IMR-90 (cell line): ENCODE results near the gene CR1L. TPM values are rescaled to one million over a fixed set of nuclear protein-coding genes. Genes with fewer than 3 reads are reported as not detected.

ENCODE experiments used
- ATAC-seq: fragments of 200-7000 bp; cut with Tn5 transposase; 2 replicates; pipeline ENCODE4 v1.9.1; 2020; ENCODE audit warnings: low read depth, mild to moderate bottlenecking, moderate library complexity
- BruUV-seq: library from RNA; stranded (reverse); fragments of 400-500 nt; replicated peaks from 2 replicates; lab custom pipeline; 2021; lab: Mats Ljungman, UMichigan
- CTCF ChIA-PET: fragments of 300-600 bp; formaldehyde crosslinking; extraction: SDS; loops from one replicate; lab custom pipeline; 2021; ENCODE audit warnings: antibody characterized with exemption; lab: Yijun Ruan, JAX
- POLR2A ChIA-PET: fragments of 300-600 bp; sonication (Branson Sonifier 250); formaldehyde crosslinking; loops from one replicate; lab custom pipeline; 2022; ENCODE audit warnings: antibody characterized with exemption; ENCODE audit not compliant: unreplicated experiment; lab: Charles Lee
- DNase-seq: peaks from one replicate; pipeline ENCODE4 v3.0.0; 2013
- H2AFZ ChIP-seq: replicated peaks from 2 replicates; pipeline ENCODE3; 2013; ENCODE audit warnings: low read length, mild to moderate bottlenecking; ENCODE audit not compliant: poor library complexity
- H2AK5ac ChIP-seq: 2 replicates; pipeline ENCODE4 v1.6.1; 2013; ENCODE audit warnings: low read depth, low read length, inconsistent platforms
- H2AK9ac ChIP-seq: replicated peaks from 2 replicates; pipeline ENCODE3; 2013; ENCODE audit warnings: mild to moderate bottlenecking, low read depth, low read length, moderate library complexity; ENCODE audit not compliant: poor library complexity
- H2BK120ac ChIP-seq: 2 replicates; pipeline ENCODE4 v1.6.1; 2013; ENCODE audit warnings: low read depth, low read length, inconsistent platforms
- H2BK15ac ChIP-seq: 3 replicates; pipeline ENCODE4 v1.6.1; 2013; ENCODE audit warnings: low read depth, low read length, inconsistent platforms
- H2BK20ac ChIP-seq: 2 replicates; pipeline ENCODE4 v1.6.1; 2013; ENCODE audit warnings: low read depth, mild to moderate bottlenecking, inconsistent platforms, low read length, moderate library complexity
- H2BK5ac ChIP-seq: 2 replicates; pipeline ENCODE4 v1.6.1; 2013; ENCODE audit warnings: mild to moderate bottlenecking, low read depth, low read length, inconsistent platforms; ENCODE audit not compliant: poor library complexity, severe bottlenecking
- H3K14ac ChIP-seq: replicated peaks from 2 replicates; pipeline ENCODE4 v1.6.1; 2013; ENCODE audit warnings: low read depth, low read length, inconsistent platforms
- H3K18ac ChIP-seq: 2 replicates; pipeline ENCODE4 v1.6.1; 2013; ENCODE audit warnings: low read depth, low read length, control low read depth
- H3K23ac ChIP-seq: 2 replicates; pipeline ENCODE4 v1.6.1; 2013; ENCODE audit warnings: low read depth, low read length, inconsistent platforms
- H3K27ac ChIP-seq: 2 replicates; pipeline ENCODE4 v1.5.1; 2013; ENCODE audit warnings: mild to moderate bottlenecking, control low read depth, low read length; ENCODE audit not compliant: insufficient read depth
- H3K27me3 ChIP-seq: 2 replicates; pipeline ENCODE4 v1.6.1; 2013; ENCODE audit warnings: low read length; ENCODE audit not compliant: control insufficient read depth, insufficient read depth
- H3K36me3 ChIP-seq: 2 replicates; pipeline ENCODE4 v1.6.1; 2013; ENCODE audit warnings: low read length, mixed read lengths; ENCODE audit not compliant: control insufficient read depth, insufficient read depth
- H3K4ac ChIP-seq: 2 replicates; pipeline ENCODE4 v1.6.1; 2013; ENCODE audit warnings: low read depth, low read length, inconsistent platforms
- H3K4me1 ChIP-seq: 2 replicates; pipeline ENCODE4 v1.6.1; 2013; ENCODE audit warnings: low read length, mixed read lengths; ENCODE audit not compliant: control insufficient read depth, insufficient read depth
- H3K4me2 ChIP-seq: 2 replicates; pipeline ENCODE4 v1.6.1; 2013; ENCODE audit warnings: low read depth, mild to moderate bottlenecking, control low read depth, low read length, moderate library complexity
- H3K4me3 ChIP-seq: 2 replicates; pipeline ENCODE4 v1.5.1; 2013; ENCODE audit warnings: low read depth, mild to moderate bottlenecking, control low read depth, low read length, moderate library complexity; ENCODE audit not compliant: insufficient read depth
- H3K56ac ChIP-seq: 2 replicates; pipeline ENCODE4 v1.6.1; 2013; ENCODE audit warnings: low read length, inconsistent platforms; ENCODE audit not compliant: insufficient read depth; ENCODE audit errors: extremely low read depth
- H3K79me1 ChIP-seq, 2 experiments: 2 replicates each; pipeline ENCODE4 v1.6.1; 2013; ENCODE audit warnings: low read length in 2 of 2, inconsistent platforms in 1 of 2, low read depth in 1 of 2
- H3K9ac ChIP-seq: 2 replicates; pipeline ENCODE4 v1.6.1; 2013; ENCODE audit warnings: low read depth, low read length, control low read depth
- H3K9me1 ChIP-seq: 2 replicates; pipeline ENCODE4 v1.6.1; 2013; ENCODE audit warnings: low read length, inconsistent platforms; ENCODE audit not compliant: insufficient read depth
- H3K9me3 ChIP-seq: 2 replicates; pipeline ENCODE4 v1.6.1; 2013; ENCODE audit warnings: low read length; ENCODE audit not compliant: control insufficient read depth, insufficient read depth
- H4K20me1 ChIP-seq: 2 replicates; pipeline ENCODE4 v1.6.1; 2013; ENCODE audit warnings: low read length, inconsistent platforms; ENCODE audit not compliant: insufficient read depth
- H4K5ac ChIP-seq: 2 replicates; pipeline ENCODE4 v1.6.1; 2013; ENCODE audit warnings: mild to moderate bottlenecking, low read depth, low read length, control low read depth
- H4K8ac ChIP-seq, 2 experiments: 2 replicates each; pipeline ENCODE4 v1.6.1; 2013; ENCODE audit warnings: low read depth in 2 of 2, low read length in 2 of 2, control low read depth in 1 of 2, inconsistent platforms in 1 of 2
- H4K91ac ChIP-seq: 2 replicates; pipeline ENCODE4 v1.6.1; 2013; ENCODE audit warnings: low read depth, low read length, inconsistent platforms; ENCODE audit not compliant: insufficient read depth
- BHLHE40 ChIP-seq: fragments of 150-350 bp; IDR thresholded peaks from 2 replicates; pipeline ENCODE4 v1.6.1; 2016; ENCODE audit warnings: mild to moderate bottlenecking, low read depth, low read length
- CEBPB ChIP-seq: IDR thresholded peaks from 2 replicates; pipeline ENCODE4 v1.6.1; 2012; ENCODE audit warnings: low read depth, low read length, improper control_type of control experiment
- CHD1 ChIP-seq: IDR thresholded peaks from 2 replicates; pipeline ENCODE4 v1.6.1; 2012; ENCODE audit warnings: low read depth, low read length, improper control_type of control experiment
- FOS ChIP-seq: fragments of 150-350 bp; IDR thresholded peaks from 2 replicates; pipeline ENCODE4 v1.6.1; 2016; ENCODE audit warnings: low read depth, low read length
- MAFK ChIP-seq: IDR thresholded peaks from 2 replicates; pipeline ENCODE4 v1.6.1; 2012; ENCODE audit warnings: low read depth, low read length, improper control_type of control experiment
- MAZ ChIP-seq: IDR thresholded peaks from 2 replicates; pipeline ENCODE4 v1.6.1; 2012; ENCODE audit warnings: low read depth, mild to moderate bottlenecking, low read length, improper control_type of control experiment, moderate library complexity, borderline replicate concordance
- MXI1 ChIP-seq: IDR thresholded peaks from 2 replicates; pipeline ENCODE4 v1.6.1; 2012; ENCODE audit warnings: low read depth, mild to moderate bottlenecking, low read length, moderate library complexity, borderline replicate concordance
- NFE2L2 ChIP-seq: fragments of 150-350 bp; IDR thresholded peaks from 2 replicates; pipeline ENCODE4 v1.6.1; 2016; ENCODE audit warnings: low read depth, mild to moderate bottlenecking, low read length
- POLR2A ChIP-seq: IDR thresholded peaks from 2 replicates; pipeline ENCODE4 v1.6.1; 2012; ENCODE audit warnings: mild to moderate bottlenecking, low read depth, low read length
- RAD21 ChIP-seq: IDR thresholded peaks from 2 replicates; pipeline ENCODE4 v1.6.1; 2012; ENCODE audit warnings: low read length, improper control_type of control experiment
- RCOR1 ChIP-seq: IDR thresholded peaks from 2 replicates; pipeline ENCODE4 v1.6.1; 2012; ENCODE audit warnings: mild to moderate bottlenecking, low read length, improper control_type of control experiment; ENCODE audit not compliant: insufficient replicate concordance
- SMC3 ChIP-seq: fragments of 150-350 bp; IDR thresholded peaks from 2 replicates; pipeline ENCODE4 v1.6.1; 2016; ENCODE audit warnings: low read depth, mild to moderate bottlenecking, antibody characterized with exemption, low read length, moderate library complexity
- WGBS, 2 experiments: methylation state at CpG; one replicate each; pipeline versions ENCODE4 v1.1.5 to v1.1.7; 2013; ENCODE audit warnings: missing lambda C conversion rate in 2 of 2; ENCODE audit not compliant: insufficient read length in 1 of 2; ENCODE audit errors: extremely low coverage in 2 of 2; 5-methylcytosine and 5-hydroxymethylcytosine counted together
- dilution Hi-C: fragments of 300-500 bp; cut with HindIII; formaldehyde crosslinking; loops from one replicate; pipeline ENCODE4 v1.14.3; 2018; ENCODE audit warnings: low sequenced_read_pairs; ENCODE audit not compliant: unreplicated experiment
- in situ Hi-C: fragments of 300-500 bp; cut with MboI; formaldehyde crosslinking; loops from 3 replicates; pipeline ENCODE4 v1.14.3; 2019; ENCODE audit warnings: low sequenced_read_pairs, inconsistent platforms, mixed read lengths
- intact Hi-C: fragments of 100-400 bp; cut with micrococcal nuclease; formaldehyde crosslinking; loops from 2 replicates; pipeline ENCODE4 v1.10.0; 2022
- polyA plus RNA-seq, 3 experiments: library from polyadenylated mRNA; depleted of rRNA; stranded (reverse); fragments of >200 nt; gene quantifications; 2 replicates each; pipeline ENCODE4 v1.2.3, GENCODE V29; 2012; ENCODE audit warnings: low replicate concordance in 1 of 3
- total RNA-seq: library from RNA; depleted of rRNA; stranded (reverse); fragments of >200 nt; gene quantifications from 2 replicates; pipeline ENCODE4 v1.2.3, GENCODE V29; 2012
- TF ChIP-seq, protein P1 (sequence below): fragments of 150-350 bp; IDR thresholded peaks from 2 replicates; pipeline ENCODE4 v1.6.1; 2016; ENCODE audit warnings: low read depth, mild to moderate bottlenecking, low read length, moderate library complexity, borderline replicate concordance
- TF ChIP-seq, protein P2 (sequence below): conservative IDR thresholded peaks from 2 replicates; pipeline ENCODE4 v1.5.1; 2012; ENCODE audit warnings: mild to moderate bottlenecking, low read depth, low read length, improper control_type of control experiment
- TF ChIP-seq, protein P3 (sequence below): fragments of 150-350 bp; IDR thresholded peaks from 2 replicates; pipeline ENCODE4 v1.6.1; 2017; ENCODE audit warnings: mild to moderate bottlenecking, antibody characterized with exemption, low read length, low read depth

Gene CR1L
- total and polyA plus RNA-seq, 2 of the 4 experiments (the other 2 are of a cell fraction): not detected

GRCh38 chr1:207754974-207755700 lies 110.2 kb downstream of the CR1L start:
- Histone ChIP-seq H4K20me1 (peaks cover 37% of the 10 kb centered on the region), H4K5ac (no peak overlapping the region), H4K8ac (no peak overlapping the region), H2AK9ac (no peak overlapping the region), H2BK15ac (no peak overlapping the region), H3K23ac (no peak overlapping the region), H3K4me3 (no peak overlapping the region), H3K4me1 (peaks cover 4% of the 10 kb centered on the region; the same call in 1 of the 2 replicates), H3K27me3 (no peaks in the 10 kb centered on the region), H3K9ac (no peak overlapping the region), H2AFZ (no peak overlapping the region), H3K9me1 (peaks cover 3% of the 10 kb centered on the region; the same call in 1 of the 2 replicates), H3K56ac (no peak overlapping the region), H2BK20ac (no peak overlapping the region), H2BK5ac (no peak overlapping the region), H3K9me3 (no peaks in the 10 kb centered on the region), H3K14ac (no peak overlapping the region), H3K18ac (no peak overlapping the region), H3K79me1 (peaks cover 21 to 46% of the 10 kb centered on the region in 2 experiments), H3K27ac (no peak overlapping the region), H2AK5ac (no peak overlapping the region), H3K4me2 (no peak overlapping the region), H2BK120ac (no peak overlapping the region), H3K4ac (no peak overlapping the region), H4K91ac (no peak overlapping the region), H3K36me3 (peaks cover 3% of the 10 kb centered on the region; the same call in 1 of the 2 replicates)
- dilution Hi-C loops: no loop called here
- intact Hi-C loops: no loop called here
- 67% methylated on average over 1 of the region's 7 CpGs; no CpG with 5 or more reads in 1 of the 2 experiments for WGBS, 2 experiments
- CTCF ChIA-PET: interaction anchor here (0.6 to 1.2 kb wide), 2 partner anchors 9 to 42 kb away, joined by 3 to 4 read pairs; no protein-coding TSS in a partner anchor
- DNase-seq (no peak), ATAC-seq (no peak)
- in situ Hi-C loops: no loop called here
- no TSS peak for BruUV-seq
- POLR2A ChIA-PET: no interaction called here
- TF ChIP-seq RAD21: no peak
- TF ChIP-seq SMC3: no peak
- TF ChIP-seq FOS: no peak
- no peak for TF ChIP-seq RCOR1
- no peak for TF ChIP-seq CEBPB
- TF ChIP-seq CHD1: no peak
- TF ChIP-seq, protein P1, sequence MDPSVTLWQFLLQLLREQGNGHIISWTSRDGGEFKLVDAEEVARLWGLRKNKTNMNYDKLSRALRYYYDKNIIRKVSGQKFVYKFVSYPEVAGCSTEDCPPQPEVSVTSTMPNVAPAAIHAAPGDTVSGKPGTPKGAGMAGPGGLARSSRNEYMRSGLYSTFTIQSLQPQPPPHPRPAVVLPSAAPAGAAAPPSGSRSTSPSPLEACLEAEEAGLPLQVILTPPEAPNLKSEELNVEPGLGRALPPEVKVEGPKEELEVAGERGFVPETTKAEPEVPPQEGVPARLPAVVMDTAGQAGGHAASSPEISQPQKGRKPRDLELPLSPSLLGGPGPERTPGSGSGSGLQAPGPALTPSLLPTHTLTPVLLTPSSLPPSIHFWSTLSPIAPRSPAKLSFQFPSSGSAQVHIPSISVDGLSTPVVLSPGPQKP: no peak
- TF ChIP-seq, protein P2, sequence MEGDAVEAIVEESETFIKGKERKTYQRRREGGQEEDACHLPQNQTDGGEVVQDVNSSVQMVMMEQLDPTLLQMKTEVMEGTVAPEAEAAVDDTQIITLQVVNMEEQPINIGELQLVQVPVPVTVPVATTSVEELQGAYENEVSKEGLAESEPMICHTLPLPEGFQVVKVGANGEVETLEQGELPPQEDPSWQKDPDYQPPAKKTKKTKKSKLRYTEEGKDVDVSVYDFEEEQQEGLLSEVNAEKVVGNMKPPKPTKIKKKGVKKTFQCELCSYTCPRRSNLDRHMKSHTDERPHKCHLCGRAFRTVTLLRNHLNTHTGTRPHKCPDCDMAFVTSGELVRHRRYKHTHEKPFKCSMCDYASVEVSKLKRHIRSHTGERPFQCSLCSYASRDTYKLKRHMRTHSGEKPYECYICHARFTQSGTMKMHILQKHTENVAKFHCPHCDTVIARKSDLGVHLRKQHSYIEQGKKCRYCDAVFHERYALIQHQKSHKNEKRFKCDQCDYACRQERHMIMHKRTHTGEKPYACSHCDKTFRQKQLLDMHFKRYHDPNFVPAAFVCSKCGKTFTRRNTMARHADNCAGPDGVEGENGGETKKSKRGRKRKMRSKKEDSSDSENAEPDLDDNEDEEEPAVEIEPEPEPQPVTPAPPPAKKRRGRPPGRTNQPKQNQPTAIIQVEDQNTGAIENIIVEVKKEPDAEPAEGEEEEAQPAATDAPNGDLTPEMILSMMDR: no peak
- TF ChIP-seq NFE2L2: no peak
- TF ChIP-seq BHLHE40: no peak
- no peak for TF ChIP-seq MXI1
- TF ChIP-seq, protein P3, sequence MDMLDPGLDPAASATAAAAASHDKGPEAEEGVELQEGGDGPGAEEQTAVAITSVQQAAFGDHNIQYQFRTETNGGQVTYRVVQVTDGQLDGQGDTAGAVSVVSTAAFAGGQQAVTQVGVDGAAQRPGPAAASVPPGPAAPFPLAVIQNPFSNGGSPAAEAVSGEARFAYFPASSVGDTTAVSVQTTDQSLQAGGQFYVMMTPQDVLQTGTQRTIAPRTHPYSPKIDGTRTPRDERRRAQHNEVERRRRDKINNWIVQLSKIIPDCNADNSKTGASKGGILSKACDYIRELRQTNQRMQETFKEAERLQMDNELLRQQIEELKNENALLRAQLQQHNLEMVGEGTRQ: no peak
- no peak for TF ChIP-seq POLR2A
- no peak for TF ChIP-seq MAFK
- TF ChIP-seq MAZ: no peak
